GM18526 (cell line): ENCODE data around the gene VEZF1.

ENCODE experiments used
- POLR2A ChIP-seq: IDR thresholded peaks from 3 replicates; pipeline ENCODE4 v1.6.1; 2011; ENCODE audit not compliant: insufficient read length; ENCODE audit errors: extremely low read depth

The VEZF1 gene

GRCh38 chr17:57965521-57966160, 22.4 kb downstream of the VEZF1 start:
- TF ChIP-seq POLR2A = no peak

GRCh38 chr17:57963149-57963511, 24.9 kb downstream of the VEZF1 start:
- no peak for TF ChIP-seq POLR2A

- no peak for TF ChIP-seq POLR2A
Measured at GRCh38 chr17:57962279-57963148, 25.5 kb downstream of the VEZF1 start.

GRCh38 chr17:57959929-57960328, 28.1 kb downstream of the VEZF1 start:
- TF ChIP-seq POLR2A = no peak

- TF ChIP-seq POLR2A = no peak
Measured at GRCh38 chr17:57957886-57958285, 30.2 kb downstream of the VEZF1 start.

GRCh38 chr17:57957120-57957850, 30.8 kb downstream of the VEZF1 start:
- TF ChIP-seq POLR2A = no peak

GRCh38 chr17:57956291-57957119, 31.5 kb downstream of the VEZF1 start:
- no peak for TF ChIP-seq POLR2A

- no peak for TF ChIP-seq POLR2A
Measured at GRCh38 chr17:57955183-57955931, 32.7 kb downstream of the VEZF1 start, which contains the start of gene CUEDC1. CUEDC1 (minus strand) TSS chr17:57955412; CDS start chr17:57885564, 69,848 bp downstream.

GRCh38 chr17:57954397-57955182, 33.5 kb downstream of the VEZF1 start:
- no peak for TF ChIP-seq POLR2A

GRCh38 chr17:57953705-57954396, 34.2 kb downstream of the VEZF1 start:
- TF ChIP-seq POLR2A = no peak

GRCh38 chr17:57953219-57953618, 34.8 kb downstream of the VEZF1 start:
- no peak for TF ChIP-seq POLR2A

- no peak for TF ChIP-seq POLR2A
Measured at GRCh38 chr17:57949649-57950048, 38.4 kb downstream of the VEZF1 start.
